ENCODE measurements around the gene ATP10A. TPM values are rescaled to one million over a fixed set of nuclear protein-coding genes. Genes with fewer than 3 reads are reported as not detected.

ATP10A gene
- total RNA-seq, 2 experiments from 2014 or later: 0.06 TPM; not detected in 1

DNA sequence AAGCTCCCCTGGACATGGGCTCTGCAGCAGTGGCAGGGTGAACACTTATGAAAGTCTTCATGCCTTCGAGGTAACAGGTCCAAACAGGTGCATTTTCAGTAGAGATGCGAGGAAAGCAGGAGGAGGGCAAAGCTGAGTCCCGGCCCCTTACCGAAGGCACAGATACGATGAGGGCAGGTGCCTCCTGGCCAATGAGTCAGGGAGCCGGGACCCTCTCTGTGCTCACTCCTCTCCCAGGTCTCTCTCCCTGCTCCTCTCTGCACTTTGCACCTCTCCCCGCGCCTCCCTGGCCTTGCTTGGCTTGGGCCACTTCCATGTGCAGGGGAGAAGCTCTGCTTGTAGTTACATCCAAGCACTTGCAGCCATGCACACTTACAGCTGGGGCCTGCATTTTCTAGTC, 187.1 kb downstream of the ATP10A start:
- intact Hi-C loops (cut with micrococcal nuclease; ENCODE audit: unreplicated experiment): no loop called here
- Histone ChIP-seq H3K36me3 (ENCODE audit: insufficient read depth, low read length) (no peaks in the 10 kb centered on the region), H4K20me1 (ENCODE audit: insufficient read depth, low read length) (no peaks in the 10 kb centered on the region), H2AFZ (ENCODE audit: low read length) (no peak overlapping the region), H3K79me2 (ENCODE audit: insufficient read depth, low read depth, low read length) (no peaks in the 10 kb centered on the region), H3K9me3 (ENCODE audit: low read length) (no peaks in the 10 kb centered on the region), H3K4me1 (ENCODE audit: insufficient read depth, low read length, poor library complexity, severe bottlenecking) (no peaks in the 10 kb centered on the region), H3K4me3 (ENCODE audit: low read depth, low read length, poor library complexity, severe bottlenecking) (no peak overlapping the region), H3K9me2 (ENCODE audit: insufficient read depth, low read length) (no peaks in the 10 kb centered on the region), H3K4me2 (ENCODE audit: low read length) (no peak overlapping the region), H3K27ac (ENCODE audit: low read depth, low read length, poor library complexity, severe bottlenecking) (no peak overlapping the region)
- ChIA-PET CTCF (ENCODE audit: unreplicated experiment) (no interaction called here), POLR2A (interaction anchor here (0.7 kb wide), 1 partner anchor 258 kb away, joined by 3 read pairs; no protein-coding TSS in a partner anchor)
- TF ChIP-seq CTCF (conservative IDR thresholded peaks at IDR 0.05; ENCODE audit: low read length): no peak
- TF ChIP-seq EZH2phosphoT487 (IDR thresholded peaks at IDR 0.05; ENCODE audit: borderline replicate concordance, low read depth, low read length): no peak
- BruUV-seq (replicated peaks): no TSS peak
- DNase-seq (ENCODE audit: low spot score): no peak

DNA sequence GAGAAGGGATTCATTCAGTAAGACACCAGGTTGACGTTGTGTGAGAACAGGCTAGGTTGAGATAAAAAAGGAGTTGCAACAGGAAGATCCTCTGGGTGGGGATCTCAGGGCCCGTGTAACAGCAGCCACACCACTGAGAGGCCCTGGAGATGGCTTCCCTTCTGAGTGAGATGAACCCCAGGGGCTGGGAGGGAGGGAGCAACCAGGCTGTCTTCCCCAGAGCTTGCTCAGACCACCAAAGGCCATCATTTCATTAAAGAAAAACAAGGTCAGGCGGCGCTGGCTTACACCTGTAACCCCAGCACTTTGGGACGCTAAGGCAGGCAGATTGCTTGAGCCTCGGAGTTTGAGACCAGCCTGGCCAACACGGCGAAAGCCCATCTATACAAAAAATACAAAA, 187.7 kb downstream of the ATP10A start:
- ChIA-PET CTCF (ENCODE audit: unreplicated experiment) (no interaction called here), POLR2A (interaction anchor here (0.7 kb wide), 1 partner anchor 258 kb away, joined by 3 read pairs; no protein-coding TSS in a partner anchor)
- H3K9me2 ChIP-seq (ENCODE audit: insufficient read depth, low read length): no peaks in the 10 kb centered on the region
- H3K9me3 ChIP-seq (ENCODE audit: low read length): no peaks in the 10 kb centered on the region
- no peak overlapping the region for H3K4me2 ChIP-seq (ENCODE audit: low read length)
- no peaks in the 10 kb centered on the region for H3K36me3 ChIP-seq (ENCODE audit: insufficient read depth, low read length)
- H2AFZ ChIP-seq (ENCODE audit: low read length): no peak overlapping the region
- no peaks in the 10 kb centered on the region for H4K20me1 ChIP-seq (ENCODE audit: insufficient read depth, low read length)
- H3K27ac ChIP-seq (ENCODE audit: low read depth, low read length, poor library complexity, severe bottlenecking): no peak overlapping the region
- no TSS peak for BruUV-seq (replicated peaks)
- H3K4me1 ChIP-seq (ENCODE audit: insufficient read depth, low read length, poor library complexity, severe bottlenecking): no peaks in the 10 kb centered on the region
- intact Hi-C loops (cut with micrococcal nuclease; ENCODE audit: unreplicated experiment): no loop called here
- TF ChIP-seq EZH2phosphoT487 (IDR thresholded peaks at IDR 0.05; ENCODE audit: borderline replicate concordance, low read depth, low read length) (no peak), CTCF (conservative IDR thresholded peaks at IDR 0.05; ENCODE audit: low read length) (no peak)
- no peak for DNase-seq (ENCODE audit: low spot score)
- H3K79me2 ChIP-seq (ENCODE audit: insufficient read depth, low read depth, low read length): no peaks in the 10 kb centered on the region
- H3K4me3 ChIP-seq (ENCODE audit: low read depth, low read length, poor library complexity, severe bottlenecking): no peak overlapping the region

- H3K4me2 ChIP-seq (ENCODE audit: low read length): no peak overlapping the region
- intact Hi-C loops (cut with micrococcal nuclease; ENCODE audit: unreplicated experiment): no loop called here
- DNase-seq (ENCODE audit: low spot score): no peak
- TF ChIP-seq CTCF (conservative IDR thresholded peaks at IDR 0.05; ENCODE audit: low read length) (no peak), EZH2phosphoT487 (IDR thresholded peaks at IDR 0.05; ENCODE audit: borderline replicate concordance, low read depth, low read length) (no peak)
- no peaks in the 10 kb centered on the region for H3K36me3 ChIP-seq (ENCODE audit: insufficient read depth, low read length)
- H3K9me3 ChIP-seq (ENCODE audit: low read length): no peaks in the 10 kb centered on the region
- CTCF ChIA-PET (ENCODE audit: unreplicated experiment): no interaction called here
- POLR2A ChIA-PET: interaction anchor here (1.2 kb wide), 1 partner anchor 14 kb away, joined by 3 read pairs; no protein-coding TSS in a partner anchor
- no TSS peak for BruUV-seq (replicated peaks)
- no peak overlapping the region for H2AFZ ChIP-seq (ENCODE audit: low read length)
- no peaks in the 10 kb centered on the region for H3K9me2 ChIP-seq (ENCODE audit: insufficient read depth, low read length)
- no peak overlapping the region for H3K4me3 ChIP-seq (ENCODE audit: low read depth, low read length, poor library complexity, severe bottlenecking)
- H3K27ac ChIP-seq (ENCODE audit: low read depth, low read length, poor library complexity, severe bottlenecking): no peak overlapping the region
- no peaks in the 10 kb centered on the region for H3K79me2 ChIP-seq (ENCODE audit: insufficient read depth, low read depth, low read length)
- H3K4me1 ChIP-seq (ENCODE audit: insufficient read depth, low read length, poor library complexity, severe bottlenecking): no peaks in the 10 kb centered on the region
- no peaks in the 10 kb centered on the region for H4K20me1 ChIP-seq (ENCODE audit: insufficient read depth, low read length)
Observed at GRCh38 chr15:25674913-25675312, 188.2 kb downstream of the ATP10A start.
